CD4-positive, alpha-beta T cell treated with Interleukin-12 subunit alpha and Interleukin-12 subunit beta, for 1 hour (primary cell): ENCODE data around the gene ATF1.
"Not testable (repeated sequence)": the region's sequence is repeated elsewhere in the genome, so short reads cannot be mapped to it uniquely, and the experiment has no call there.

Experiments used
- DNase-seq: peaks from one replicate; pipeline ENCODE4 v3.0.0-alpha.2; 2020

ATF1 gene

GRCh38 chr12:50753232-50753769, 10.6 kb upstream of the ATF1 start:
- no peak for DNase-seq

DNA sequence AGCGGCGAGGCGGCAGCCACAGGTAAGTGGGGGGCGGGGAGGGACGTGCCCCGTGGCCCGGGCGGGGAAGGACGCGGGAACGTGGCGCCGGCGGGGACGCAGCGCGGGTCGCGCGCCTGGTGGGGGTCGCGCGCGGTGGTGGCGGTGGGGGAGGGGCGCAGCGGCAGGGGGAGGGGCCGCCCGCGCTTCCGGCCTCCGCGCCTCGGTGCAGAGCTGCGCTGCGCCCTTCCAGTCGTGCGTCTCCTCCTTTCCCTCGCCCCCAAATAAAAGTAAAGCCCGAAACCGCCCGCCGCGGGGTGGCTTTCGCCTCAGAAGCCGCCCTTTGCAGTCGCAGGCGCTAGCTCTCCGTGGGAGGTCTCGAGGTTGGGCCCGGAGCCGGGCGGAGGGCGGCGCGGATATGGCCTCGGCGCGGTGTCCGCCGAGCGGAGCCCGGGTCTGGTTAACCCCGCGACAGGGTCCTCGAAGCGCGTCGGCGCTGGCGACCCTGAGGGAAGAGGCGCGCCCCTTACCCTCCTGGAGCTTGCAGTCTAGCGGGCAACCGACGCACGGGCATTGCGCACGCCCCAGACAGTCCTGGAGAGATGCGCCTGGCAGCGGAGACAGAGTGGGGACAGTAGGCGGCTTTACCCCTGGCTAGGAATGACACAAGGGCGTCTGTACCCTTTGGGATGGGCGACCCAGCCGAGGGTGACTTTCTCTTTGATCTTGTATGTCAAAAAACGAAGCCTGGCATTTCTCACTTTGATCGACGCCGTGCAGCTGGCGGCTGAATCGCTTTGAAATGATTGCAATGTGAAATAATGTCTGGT, 589 bp downstream of the ATF1 start:
- peak; percentile 85 for DNase-seq

- peak; percentile 69 for DNase-seq
Measured at GRCh38 chr12:50765095-50765911, 1.4 kb downstream of the ATF1 start.

DNA sequence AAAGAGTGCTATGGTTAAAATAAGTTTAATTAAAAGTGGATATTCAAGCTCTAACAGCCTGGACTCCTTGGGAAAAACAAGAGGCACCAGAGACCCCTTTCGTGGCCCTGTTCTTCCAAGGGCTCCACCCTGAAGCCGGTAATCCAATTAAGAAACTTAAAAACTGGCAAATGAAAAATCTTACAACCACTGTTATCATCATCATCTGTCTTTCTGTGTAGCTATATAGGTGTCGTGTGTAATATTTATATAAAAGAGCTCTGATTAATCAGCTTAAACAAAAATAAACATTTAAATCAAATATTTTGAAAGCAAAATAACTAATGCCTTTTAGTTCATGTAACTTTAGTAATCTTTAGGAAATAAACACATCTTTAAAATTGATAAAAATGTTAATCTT, 4.5 kb downstream of the ATF1 start:
- DNase-seq = no peak

- not testable (repeated sequence) for DNase-seq
Measured at GRCh38 chr12:50768813-50769212, 4.9 kb downstream of the ATF1 start.

DNA sequence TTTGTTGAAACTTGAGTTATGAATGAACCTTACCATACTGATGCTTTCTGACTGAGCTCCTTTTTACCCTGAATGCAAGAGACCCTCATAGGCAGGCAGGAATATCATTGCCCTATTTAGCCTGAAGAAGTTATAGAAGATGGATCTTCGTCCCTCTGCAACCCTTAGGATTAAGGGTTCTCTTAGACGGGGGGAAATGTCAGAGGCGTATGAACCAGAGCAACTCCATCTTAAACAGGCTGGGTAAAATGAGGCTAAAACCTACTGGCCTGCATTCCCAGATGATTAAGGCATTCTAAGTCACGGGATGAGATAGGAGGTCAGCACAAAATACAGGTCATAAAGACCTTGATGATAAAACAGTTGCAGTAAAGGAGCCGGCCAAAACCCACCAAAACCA, 7.5 kb downstream of the ATF1 start:
- no peak for DNase-seq

DNA sequence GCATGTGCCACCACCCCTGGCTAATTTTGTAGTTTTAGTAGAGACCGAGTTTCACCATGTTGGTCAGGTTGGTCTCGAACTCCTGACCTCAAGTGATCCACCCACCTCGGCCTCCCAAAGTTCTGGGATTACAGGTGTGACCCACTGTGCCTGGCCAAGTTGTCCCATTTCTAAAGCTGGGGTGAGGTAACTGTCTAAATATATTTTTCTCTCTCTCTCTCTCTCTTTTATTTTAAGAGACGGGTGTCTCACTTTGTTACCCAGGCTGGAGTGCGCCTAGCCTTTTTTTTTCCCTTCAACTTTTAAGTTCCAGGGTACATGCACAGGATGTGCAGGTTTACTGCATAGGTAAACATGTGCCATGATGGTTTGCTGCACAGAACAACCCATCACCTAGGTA, 8.6 kb downstream of the ATF1 start:
- DNase-seq = no peak

DNA sequence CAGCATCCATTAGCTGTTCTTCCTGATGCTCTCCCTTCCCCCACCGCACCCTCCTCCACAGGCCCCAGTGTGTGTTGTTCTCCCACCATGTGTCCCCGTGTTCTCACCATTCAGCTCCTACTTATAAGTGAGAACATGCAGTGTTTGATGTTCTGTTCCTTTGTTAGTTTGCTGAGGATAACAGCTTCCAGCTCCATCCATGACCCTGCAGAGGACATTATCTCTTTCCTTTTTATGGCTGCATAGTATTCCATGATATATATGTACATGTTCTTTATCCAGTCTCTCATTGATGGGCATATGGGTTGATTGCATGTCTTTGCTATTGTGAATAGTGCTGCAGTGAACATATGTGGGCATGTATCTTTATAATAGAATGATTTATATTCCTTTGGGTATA, 9.0 kb downstream of the ATF1 start:
- no peak for DNase-seq

- DNase-seq = no peak
Measured at GRCh38 chr12:50775251-50775650, 11.3 kb downstream of the ATF1 start.

DNA sequence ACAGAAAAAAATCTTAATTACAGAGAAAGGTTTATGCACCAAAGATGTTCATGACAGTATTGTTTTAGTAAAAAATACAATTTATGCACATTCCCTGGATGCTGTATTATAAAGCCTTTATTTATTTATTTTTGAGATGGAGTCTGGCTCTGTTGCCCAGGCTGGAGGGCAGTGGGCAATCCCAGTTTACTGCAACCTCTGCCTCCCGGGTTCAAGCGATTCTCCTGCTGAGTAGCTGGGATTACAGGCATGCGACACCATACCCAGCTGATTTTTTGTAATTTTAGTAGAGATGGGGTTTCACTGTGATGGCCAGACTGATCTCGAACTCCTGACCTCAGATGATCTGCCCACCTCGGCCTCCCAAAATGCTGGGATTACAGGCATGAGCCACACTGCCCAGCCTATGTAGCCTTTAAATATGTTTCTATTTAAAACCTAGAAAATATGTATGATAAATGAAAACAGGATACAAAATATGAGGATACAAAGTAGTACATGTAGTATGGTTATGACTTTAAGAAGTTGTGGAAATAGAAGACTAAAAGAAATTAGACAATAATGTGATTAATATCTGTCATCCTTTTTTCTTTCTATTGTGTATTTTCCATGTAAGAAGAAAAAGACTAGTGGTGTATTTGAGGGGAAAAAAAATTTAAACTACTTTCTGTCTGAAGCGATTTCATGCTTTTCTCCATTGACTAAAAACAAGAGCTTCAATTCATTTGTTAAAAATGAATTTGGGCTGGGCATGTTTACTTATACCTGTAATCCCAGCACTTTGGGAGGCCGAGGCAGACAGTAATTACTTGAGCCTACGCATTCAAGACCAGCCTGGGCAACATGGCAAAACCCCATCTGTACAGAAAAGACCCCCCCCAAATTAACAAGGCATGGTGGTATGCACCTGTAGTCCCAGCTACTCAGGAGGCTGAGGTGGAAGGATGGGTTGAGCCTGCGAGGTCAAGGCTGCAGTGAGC, 13.1 kb downstream of the ATF1 start:
- DNase-seq = no peak

DNA sequence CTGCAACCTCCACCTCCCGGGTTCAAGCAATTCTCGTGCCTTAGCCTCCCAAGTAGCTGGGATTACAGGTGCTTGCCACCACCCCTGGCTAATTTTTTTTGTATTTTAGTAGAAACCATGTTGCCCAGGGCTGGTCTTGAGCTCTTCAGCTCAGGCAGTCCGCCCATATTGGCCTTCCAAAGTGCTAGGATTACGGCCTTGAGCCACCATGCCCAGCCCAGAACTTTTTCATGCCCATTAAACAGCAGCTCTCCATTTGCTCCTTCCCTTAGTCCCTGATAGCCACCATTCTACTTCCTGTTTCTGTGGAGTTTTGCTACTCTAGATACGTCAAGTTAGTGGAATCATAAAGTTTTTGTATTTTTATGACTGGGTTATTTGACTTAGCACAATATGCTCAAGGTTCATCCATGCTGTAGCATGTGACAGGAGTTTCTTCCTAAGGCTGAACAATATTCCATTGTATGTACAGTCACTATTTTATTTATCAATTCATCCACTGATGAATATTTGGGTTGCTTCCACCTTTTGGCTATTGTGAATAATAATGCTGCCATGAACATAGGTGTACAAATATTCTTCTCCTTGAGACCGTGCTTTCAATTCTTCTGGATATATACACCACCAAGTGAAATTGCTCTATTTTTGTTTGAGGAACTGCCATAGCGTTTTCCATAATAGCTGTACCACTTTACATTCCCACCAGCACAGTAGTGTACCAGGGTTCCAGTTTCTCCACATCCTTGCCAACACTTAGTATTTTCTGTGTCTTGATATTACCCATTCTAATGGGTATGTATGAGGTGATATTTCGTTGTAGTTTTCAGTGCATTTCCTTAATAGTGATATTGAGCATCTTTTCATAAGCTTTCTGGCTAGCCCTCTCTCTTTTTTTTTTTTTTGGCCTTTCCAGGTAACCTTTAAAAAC, 15.0 kb downstream of the ATF1 start:
- DNase-seq = no peak

- no peak for DNase-seq
Measured at GRCh38 chr12:50780013-50780412, 16.1 kb downstream of the ATF1 start.

DNA sequence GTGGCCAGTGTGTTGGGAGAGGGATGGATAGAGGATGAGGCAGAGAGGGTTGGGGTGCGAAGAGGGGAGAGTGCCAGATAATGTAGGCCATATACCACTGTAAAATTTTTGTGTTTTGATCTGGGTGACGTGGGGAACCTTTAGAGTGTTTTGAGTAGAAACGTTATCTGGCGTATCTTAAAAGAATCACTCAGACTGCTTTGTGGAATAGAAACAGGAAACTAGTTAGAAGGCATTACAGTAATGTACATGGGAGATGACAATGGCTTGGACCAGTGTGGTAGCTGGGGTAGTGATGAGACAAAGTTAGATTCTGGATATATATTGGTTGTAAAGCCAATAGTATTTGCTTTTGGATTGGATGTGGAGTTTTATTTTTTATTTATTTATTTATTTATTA, 20.6 kb downstream of the ATF1 start:
- no peak for DNase-seq

DNA sequence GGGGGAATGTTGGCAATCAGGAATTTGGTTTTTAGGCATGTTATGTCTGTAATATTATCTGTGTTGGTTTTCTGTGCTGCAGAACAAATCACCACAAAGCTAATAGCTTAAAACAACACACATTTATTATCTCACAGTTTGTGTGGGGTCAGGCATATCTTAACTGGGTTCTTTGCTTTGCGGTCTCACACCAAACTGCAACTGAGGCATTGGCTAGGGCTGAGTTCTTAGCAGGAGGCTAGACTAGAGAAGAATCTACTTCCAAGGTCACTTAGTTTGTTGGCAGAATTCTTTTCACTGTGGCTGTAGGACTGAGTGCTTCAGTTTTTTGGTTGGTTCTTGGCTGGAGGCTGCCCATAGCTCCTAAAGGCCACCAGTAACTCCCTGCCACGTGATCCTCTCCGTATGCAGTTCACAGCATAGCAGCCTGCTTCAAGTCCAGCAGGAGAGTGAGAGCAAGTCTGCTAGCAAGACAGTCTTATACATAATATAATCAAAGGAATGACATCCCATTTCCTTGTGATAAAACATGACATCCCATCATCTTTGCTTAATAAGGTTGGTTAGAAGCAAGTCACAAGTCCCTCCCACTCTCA, 21.6 kb downstream of the ATF1 start:
- no peak for DNase-seq

GRCh38 chr12:50786498-50787231, 22.8 kb downstream of the ATF1 start:
- DNase-seq = no peak

GRCh38 chr12:50787618-50788017, 23.7 kb downstream of the ATF1 start:
- DNase-seq = no peak

GRCh38 chr12:50788561-50788960, 24.7 kb downstream of the ATF1 start:
- DNase-seq = no peak

DNA sequence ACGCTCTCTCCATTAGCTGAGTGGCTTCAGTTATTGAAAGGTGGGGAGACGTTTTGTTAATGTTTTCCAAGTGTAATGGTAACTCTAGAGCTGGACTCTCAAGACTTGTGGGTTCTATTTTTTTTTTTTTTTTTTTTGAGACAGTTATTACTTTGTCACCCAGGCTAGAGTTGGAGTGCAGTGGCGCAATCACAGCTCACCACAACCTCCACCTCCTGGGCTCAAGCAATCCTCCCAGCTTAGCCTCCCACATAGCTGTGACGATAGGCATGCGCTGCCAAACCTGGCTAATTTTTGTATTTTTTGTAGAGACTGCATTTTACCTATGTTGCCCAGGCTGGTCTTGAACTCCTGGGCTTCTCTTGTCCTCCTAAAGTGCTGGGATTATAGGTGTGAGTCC, 26.2 kb downstream of the ATF1 start:
- DNase-seq = no peak

- DNase-seq = no peak
Measured at GRCh38 chr12:50799908-50800307, 36.0 kb downstream of the ATF1 start.

DNA sequence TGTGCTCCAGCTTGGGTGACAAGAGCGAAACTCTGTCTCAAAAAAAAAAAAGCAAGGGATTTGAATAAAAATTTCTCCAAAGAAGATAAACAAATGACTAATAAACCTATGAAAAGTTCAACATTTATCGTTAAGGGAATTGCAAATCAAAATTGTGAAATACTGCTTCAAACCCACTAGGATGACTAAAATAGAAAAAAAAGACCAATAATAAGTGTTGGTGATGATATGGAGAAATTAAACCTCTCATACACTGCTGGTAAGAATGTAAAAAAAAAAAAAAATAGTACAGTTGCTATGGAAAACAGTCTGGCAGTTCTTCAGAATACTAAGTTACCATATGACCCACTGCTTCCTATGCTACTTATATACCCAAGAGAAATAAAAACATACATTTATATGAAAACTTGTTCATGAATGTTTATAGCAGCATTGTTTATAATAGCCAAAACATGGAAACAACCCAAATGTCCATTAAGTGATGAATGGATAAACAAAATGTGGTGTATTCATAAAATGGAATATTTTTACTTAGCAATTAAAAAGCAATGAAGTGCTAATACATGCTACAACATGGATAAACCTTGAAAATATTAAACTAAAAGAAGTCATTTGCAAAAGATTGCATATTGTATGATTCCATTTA, 39.5 kb downstream of the ATF1 start:
- no peak for DNase-seq
